CD14-positive monocyte (primary cell): ENCODE results near the gene SERPINE1. TPM values are rescaled to one million over a fixed set of nuclear protein-coding genes. Genes with fewer than 3 reads are reported as not detected.

Source experiments
- DNase-seq, 3 donors: peaks; one replicate each; pipeline ENCODE4 v3.0.0-alpha.2; 2011 to 2022
- H2AFZ ChIP-seq: 2 replicates; pipeline ENCODE4 v1.6.0; 2012; ENCODE audit warnings: mild to moderate bottlenecking, low read depth, low read length, inconsistent platforms; ENCODE audit not compliant: insufficient read depth, poor library complexity, severe bottlenecking
- H3K27ac ChIP-seq, 2 donors: 1 replicate in 1 of 2; 2 replicates in 1 of 2; pipeline ENCODE4 v1.5.1; 2012 to 2013; ENCODE audit warnings: low read length in 2 of 2, control low read depth in 1 of 2, inconsistent platforms in 1 of 2, low read depth in 1 of 2, mild to moderate bottlenecking in 1 of 2
- H3K27me3 ChIP-seq, 2 donors: one replicate each; pipeline versions ENCODE4 v1.6.0 to v1.6.1; 2011 to 2013; ENCODE audit warnings: low read length in 2 of 2; ENCODE audit not compliant: control insufficient read depth in 2 of 2, insufficient read depth in 2 of 2
- H3K36me3 ChIP-seq, 2 donors: replicated peaks in 1 of 2; 1 replicate in 1 of 2; 2 replicates in 1 of 2; pipeline versions ENCODE4 v1.5.1 to v1.6.1; 2012 to 2013; ENCODE audit warnings: low read length in 2 of 2, control low read depth in 1 of 2, inconsistent platforms in 1 of 2, mild to moderate bottlenecking in 1 of 2; ENCODE audit not compliant: insufficient read depth in 2 of 2, control insufficient read depth in 1 of 2
- H3K4me1 ChIP-seq, 2 donors: 1 replicate in 1 of 2; 2 replicates in 1 of 2; pipeline versions ENCODE4 v1.5.1 to v1.6.1; 2012 to 2013; ENCODE audit warnings: low read length in 2 of 2, control low read depth in 1 of 2, inconsistent platforms in 1 of 2, mild to moderate bottlenecking in 1 of 2, moderate library complexity in 1 of 2; ENCODE audit not compliant: insufficient read depth in 2 of 2, control insufficient read depth in 1 of 2
- H3K4me2 ChIP-seq: replicated peaks from 2 replicates; pipeline ENCODE3; 2012; ENCODE audit warnings: low read length, moderate library complexity, mild to moderate bottlenecking; ENCODE audit not compliant: poor library complexity, severe bottlenecking; ENCODE audit errors: extremely low read depth
- H3K4me3 ChIP-seq, 3 experiments: fragments of 200-600 bp in 1 of 3; sonication (generic) in 1 of 3; replicated peaks in 1 of 3; 1 replicate in 2 of 3; 2 replicates in 1 of 3; pipeline ENCODE4 v1.5.1; 2011 to 2013; ENCODE audit warnings: low read length in 3 of 3, mild to moderate bottlenecking in 3 of 3, control low read depth in 2 of 3, low read depth in 2 of 3, inconsistent platforms in 1 of 3, moderate library complexity in 1 of 3
- H3K79me2 ChIP-seq: 2 replicates; pipeline ENCODE4 v1.6.0; 2012; ENCODE audit warnings: mild to moderate bottlenecking, control low read depth, inconsistent platforms, low read length, moderate library complexity; ENCODE audit not compliant: insufficient read depth
- H3K9ac ChIP-seq: 2 replicates; pipeline ENCODE4 v1.6.0; 2017; ENCODE audit warnings: low read length, mild to moderate bottlenecking; ENCODE audit not compliant: insufficient read depth, poor library complexity, severe bottlenecking
- H3K9me3 ChIP-seq, 2 donors: replicated peaks in 1 of 2; 1 replicate in 1 of 2; 2 replicates in 1 of 2; pipeline versions ENCODE4 v1.5.1 to v1.6.1; 2012 to 2013; ENCODE audit warnings: low read length in 2 of 2, control low read depth in 1 of 2; ENCODE audit not compliant: control insufficient read depth in 1 of 2, insufficient read depth in 1 of 2
- H4K20me1 ChIP-seq: 2 replicates; pipeline ENCODE4 v1.6.0; 2012; ENCODE audit warnings: mild to moderate bottlenecking, low read length, control low read depth, moderate library complexity; ENCODE audit not compliant: insufficient read depth
- H3K27ac Mint-ChIP-seq, 7 donors: one replicate each; pipeline ENCODE4 v1.8.0; 2020; ENCODE audit warnings: mild to moderate bottlenecking in 7 of 7, mixed read lengths in 7 of 7, moderate library complexity in 6 of 7, inconsistent platforms in 2 of 7
- H3K27me3 Mint-ChIP-seq, 3 donors: one replicate each; pipeline ENCODE4 v1.8.0; 2021 to 2022; ENCODE audit warnings: low read depth in 3 of 3, mild to moderate bottlenecking in 3 of 3, mixed read lengths in 3 of 3, moderate library complexity in 3 of 3, inconsistent platforms in 1 of 3
- H3K36me3 Mint-ChIP-seq, 2 donors: one replicate each; pipeline ENCODE4 v1.8.0; 2020; ENCODE audit warnings: mixed read lengths in 2 of 2, inconsistent platforms in 1 of 2, mild to moderate bottlenecking in 1 of 2
- H3K4me1 Mint-ChIP-seq: one replicate; pipeline ENCODE4 v1.8.0; 2020; ENCODE audit warnings: mild to moderate bottlenecking, mixed read lengths
- H3K4me3 Mint-ChIP-seq, 2 donors: one replicate each; pipeline ENCODE4 v1.8.0; 2020; ENCODE audit warnings: mild to moderate bottlenecking in 2 of 2, mixed read lengths in 2 of 2, moderate library complexity in 1 of 2
- H3K9me3 Mint-ChIP-seq, 7 donors: one replicate each; pipeline ENCODE4 v1.8.0; 2020 to 2022; ENCODE audit warnings: mixed read lengths in 7 of 7, mild to moderate bottlenecking in 6 of 7, moderate library complexity in 6 of 7, inconsistent platforms in 2 of 7
- CTCF ChIP-seq: fragments of 200-600 bp; IDR thresholded peaks from one replicate; pipeline ENCODE4 v1.8.0; 2022; ENCODE audit warnings: antibody characterized with exemption, mild to moderate bottlenecking
- WGBS: methylation state at CpG from one replicate; pipeline ENCODE4 v1.1.5; 2013; ENCODE audit warnings: missing lambda C conversion rate; ENCODE audit not compliant: insufficient coverage; 5-methylcytosine and 5-hydroxymethylcytosine counted together
- intact Hi-C, 2 donors: fragments of 100-400 bp; cut with micrococcal nuclease; formaldehyde crosslinking; loops; one replicate each; pipeline versions ENCODE4 v1.15.0 to v1.15.1; 2023
- polyA plus RNA-seq, 3 donors: library from polyadenylated mRNA; depleted of rRNA in 1 of 3; unstranded in 2 of 3; stranded (reverse) in 1 of 3; fragments of 300-500 nt in 2 of 3; fragments of >200 nt in 1 of 3; fragmentation: Illumina TruSeq in 2 of 3; gene quantifications; 1 replicate in 2 of 3; 2 replicates in 1 of 3; pipeline ENCODE4 v1.2.3, GENCODE V29; 2012 to 2021

SERPINE1 gene
- polyA plus RNA-seq, 3 donors, result 0.07 to 0.21 (median 0.16) TPM

GRCh38 chr7:101162551-101163278 is 35.8 kb downstream of the SERPINE1 start:
- Mint-ChIP-seq H3K4me3 (peak overlapping the region; percentile 69 to 86), H3K4me1 (peaks cover 24% of the 10 kb centered on the region), H3K27me3 (peaks cover 57 to 65% (median 65%) of the 10 kb centered on the region in 3 donors), H3K9me3 (peaks cover 2 to 30% (median 13%) of the 10 kb centered on the region in 7 donors), H3K27ac (no peak overlapping the region), H3K36me3 (peaks cover 32 to 45% of the 10 kb centered on the region in 2 donors)
- DNase-seq, result no peak
- H3K79me2 ChIP-seq, result no peaks in the 10 kb centered on the region
- no peak overlapping the region for H3K27ac ChIP-seq
- H3K4me2 ChIP-seq, result peak overlapping the region; percentile 52
- TF ChIP-seq CTCF, result no peak
- under 1% methylated on average over 56 of the region's 74 CpGs for WGBS
- peaks cover 6 to 18% of the 10 kb centered on the region in 2 donors for H3K9me3 ChIP-seq
- peaks cover 14% of the 10 kb centered on the region for H4K20me1 ChIP-seq
- peak overlapping the region in 1 of 3 experiments; percentile 56 for H3K4me3 ChIP-seq
- intact Hi-C loops, result no loop called here
- H2AFZ ChIP-seq, result no peak overlapping the region
- H3K36me3 ChIP-seq, result peaks cover 7 to 17% of the 10 kb centered on the region in 2 donors
- H3K4me1 ChIP-seq, result peaks cover 14 to 30% of the 10 kb centered on the region in 2 donors
- H3K9ac ChIP-seq, result no peak overlapping the region
- peaks cover 35 to 57% of the 10 kb centered on the region in 2 donors for H3K27me3 ChIP-seq

GRCh38 chr7:101163279-101164070 is 36.6 kb downstream of the SERPINE1 start:
- peaks cover 14 to 30% of the 10 kb centered on the region in 2 donors for H3K4me1 ChIP-seq
- Mint-ChIP-seq H3K4me3 (peak overlapping the region; percentile 69 to 85), H3K27ac (no peak overlapping the region), H3K9me3 (peaks cover 2 to 32% (median 13%) of the 10 kb centered on the region in 7 donors), H3K36me3 (peaks cover 31 to 40% of the 10 kb centered on the region in 2 donors), H3K27me3 (peaks cover 64 to 73% (median 73%) of the 10 kb centered on the region in 3 donors), H3K4me1 (peaks cover 27% of the 10 kb centered on the region)
- peaks cover 43 to 64% of the 10 kb centered on the region in 2 donors for H3K27me3 ChIP-seq
- peaks cover 7 to 17% of the 10 kb centered on the region in 2 donors for H3K36me3 ChIP-seq
- intact Hi-C loops, result no loop called here
- DNase-seq, result no peak
- peaks cover 14% of the 10 kb centered on the region for H4K20me1 ChIP-seq
- peaks cover 6 to 18% of the 10 kb centered on the region in 2 donors for H3K9me3 ChIP-seq
- peak overlapping the region; percentile 23 for H2AFZ ChIP-seq
- H3K79me2 ChIP-seq, result no peaks in the 10 kb centered on the region
- H3K9ac ChIP-seq, result no peak overlapping the region
- TF ChIP-seq CTCF, result no peak
- no peak overlapping the region for H3K27ac ChIP-seq
- peak overlapping the region in 1 of 3 experiments; percentile 56 for H3K4me3 ChIP-seq
- peak overlapping the region; percentile 58 for H3K4me2 ChIP-seq
- under 1% methylated on average over 68 of the region's 92 CpGs for WGBS
